ENCODE results near the gene PAQR5.

DNA sequence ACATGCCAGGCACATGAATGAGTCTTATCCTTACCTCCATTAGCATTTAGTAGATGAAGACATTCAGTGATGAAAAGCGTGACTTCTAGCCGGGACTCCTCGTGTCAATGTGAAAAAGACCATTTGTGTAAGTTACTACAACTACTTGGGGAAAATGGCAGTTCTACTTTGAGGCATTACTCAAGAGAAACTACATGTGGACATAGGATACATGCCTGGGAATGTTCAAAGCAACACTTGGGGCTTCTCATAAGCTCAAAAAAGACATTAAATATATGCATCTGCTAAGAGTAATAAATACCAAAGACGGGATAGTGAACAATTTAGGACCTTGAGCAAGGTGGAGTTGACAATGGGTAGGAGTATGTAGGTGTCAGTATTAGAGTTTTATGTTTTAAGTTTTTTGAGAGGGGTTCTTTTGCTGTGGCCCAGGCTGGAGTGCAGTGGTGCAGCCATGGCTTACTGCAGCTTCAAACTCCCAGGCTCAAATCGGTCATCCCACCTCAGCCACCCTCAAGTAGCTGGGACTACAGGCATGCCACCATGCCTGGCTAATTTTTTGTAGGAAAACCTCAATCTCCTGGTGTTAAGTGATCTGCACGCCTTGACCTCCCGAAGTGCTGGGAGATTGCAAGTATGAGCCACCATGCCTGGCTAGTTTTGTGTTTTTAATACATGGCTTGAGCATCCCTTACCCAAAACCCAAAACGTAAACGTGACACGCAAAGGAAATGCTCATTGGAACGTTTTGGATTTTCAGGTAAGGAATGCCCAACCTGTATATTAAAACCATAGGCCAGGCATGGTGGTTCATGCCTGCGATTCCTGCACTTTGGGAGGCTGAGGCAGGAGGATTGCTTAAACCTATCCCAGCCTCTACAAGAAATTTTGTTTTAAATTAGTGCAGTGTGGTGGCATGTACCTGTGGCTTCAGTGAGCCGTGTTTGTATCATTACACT lies 157.8 kb downstream of the PAQR5 start:
- TF ChIP-seq, protein P1, sequence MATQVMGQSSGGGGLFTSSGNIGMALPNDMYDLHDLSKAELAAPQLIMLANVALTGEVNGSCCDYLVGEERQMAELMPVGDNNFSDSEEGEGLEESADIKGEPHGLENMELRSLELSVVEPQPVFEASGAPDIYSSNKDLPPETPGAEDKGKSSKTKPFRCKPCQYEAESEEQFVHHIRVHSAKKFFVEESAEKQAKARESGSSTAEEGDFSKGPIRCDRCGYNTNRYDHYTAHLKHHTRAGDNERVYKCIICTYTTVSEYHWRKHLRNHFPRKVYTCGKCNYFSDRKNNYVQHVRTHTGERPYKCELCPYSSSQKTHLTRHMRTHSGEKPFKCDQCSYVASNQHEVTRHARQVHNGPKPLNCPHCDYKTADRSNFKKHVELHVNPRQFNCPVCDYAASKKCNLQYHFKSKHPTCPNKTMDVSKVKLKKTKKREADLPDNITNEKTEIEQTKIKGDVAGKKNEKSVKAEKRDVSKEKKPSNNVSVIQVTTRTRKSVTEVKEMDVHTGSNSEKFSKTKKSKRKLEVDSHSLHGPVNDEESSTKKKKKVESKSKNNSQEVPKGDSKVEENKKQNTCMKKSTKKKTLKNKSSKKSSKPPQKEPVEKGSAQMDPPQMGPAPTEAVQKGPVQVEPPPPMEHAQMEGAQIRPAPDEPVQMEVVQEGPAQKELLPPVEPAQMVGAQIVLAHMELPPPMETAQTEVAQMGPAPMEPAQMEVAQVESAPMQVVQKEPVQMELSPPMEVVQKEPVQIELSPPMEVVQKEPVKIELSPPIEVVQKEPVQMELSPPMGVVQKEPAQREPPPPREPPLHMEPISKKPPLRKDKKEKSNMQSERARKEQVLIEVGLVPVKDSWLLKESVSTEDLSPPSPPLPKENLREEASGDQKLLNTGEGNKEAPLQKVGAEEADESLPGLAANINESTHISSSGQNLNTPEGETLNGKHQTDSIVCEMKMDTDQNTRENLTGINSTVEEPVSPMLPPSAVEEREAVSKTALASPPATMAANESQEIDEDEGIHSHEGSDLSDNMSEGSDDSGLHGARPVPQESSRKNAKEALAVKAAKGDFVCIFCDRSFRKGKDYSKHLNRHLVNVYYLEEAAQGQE (IDR thresholded peaks at IDR 0.05; ENCODE audit: low read depth), result no peak
- TF ChIP-seq EP300 (IDR thresholded peaks at IDR 0.05; ENCODE audit: borderline replicate concordance) (no peak), YY1 (IDR thresholded peaks at IDR 0.05; ENCODE audit: low read depth) (no peak), CEBPB (IDR thresholded peaks at IDR 0.05) (no peak), RAD21 (IDR thresholded peaks at IDR 0.05; ENCODE audit: low read depth) (no peak)
- TF ChIP-seq, protein P2, sequence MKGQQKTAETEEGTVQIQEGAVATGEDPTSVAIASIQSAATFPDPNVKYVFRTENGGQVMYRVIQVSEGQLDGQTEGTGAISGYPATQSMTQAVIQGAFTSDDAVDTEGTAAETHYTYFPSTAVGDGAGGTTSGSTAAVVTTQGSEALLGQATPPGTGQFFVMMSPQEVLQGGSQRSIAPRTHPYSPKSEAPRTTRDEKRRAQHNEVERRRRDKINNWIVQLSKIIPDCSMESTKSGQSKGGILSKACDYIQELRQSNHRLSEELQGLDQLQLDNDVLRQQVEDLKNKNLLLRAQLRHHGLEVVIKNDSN (IDR thresholded peaks at IDR 0.05), result no peak
- TF ChIP-seq, protein P3, sequence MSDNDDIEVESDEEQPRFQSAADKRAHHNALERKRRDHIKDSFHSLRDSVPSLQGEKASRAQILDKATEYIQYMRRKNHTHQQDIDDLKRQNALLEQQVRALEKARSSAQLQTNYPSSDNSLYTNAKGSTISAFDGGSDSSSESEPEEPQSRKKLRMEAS (IDR thresholded peaks at IDR 0.05), result no peak
